Cardiac muscle cell (in vitro differentiated cells and primary cell): Measurements from ENCODE around the gene ADGRD1. TPM values are rescaled to one million over a fixed set of nuclear protein-coding genes. Genes with fewer than 3 reads are reported as not detected.
"Not testable (repeated sequence)": the region's sequence is repeated elsewhere in the genome, so short reads cannot be mapped to it uniquely, and the experiment has no call there.

Experiments
- DNase-seq, 2 donors: peaks; one replicate each; pipeline versions ENCODE4 v3.0.0 to v3.0.0-alpha.2; 2010 to 2017; ENCODE audit warnings: low read depth in 1 of 2, low spot score in 1 of 2
- H3K27ac ChIP-seq: fragments of 200-600 bp; sonication (generic); 2 replicates; pipeline ENCODE4 v1.5.1; 2016
- H3K27me3 ChIP-seq: fragments of 200-600 bp; sonication (generic); 2 replicates; pipeline ENCODE4 v1.6.0; 2016; ENCODE audit warnings: control low read depth
- H3K36me3 ChIP-seq: fragments of 200-600 bp; sonication (generic); 2 replicates; pipeline ENCODE4 v1.5.1; 2016; ENCODE audit warnings: control low read depth
- H3K4me1 ChIP-seq: fragments of 200-600 bp; sonication (generic); 2 replicates; pipeline ENCODE4 v1.8.1; 2017; ENCODE audit warnings: low read depth, mild to moderate bottlenecking, mixed run types
- H3K4me3 ChIP-seq: fragments of 200-600 bp; sonication (generic); 2 replicates; pipeline ENCODE4 v1.5.1; 2016; ENCODE audit warnings: mild to moderate bottlenecking
- H3K9me3 ChIP-seq: fragments of 200-600 bp; sonication (generic); 2 replicates; pipeline ENCODE4 v1.5.1; 2017; ENCODE audit warnings: low read depth, mild to moderate bottlenecking, control low read depth
- polyA plus RNA-seq: library from polyadenylated mRNA; unstranded; fragments of >200 nt; fragmentation: Nextera tagmentation; extraction: Ambion mirVana; gene quantifications from 2 replicates; pipeline ENCODE4 v1.2.1, GENCODE V29; 2016
- total RNA-seq: library from RNA; depleted of rRNA; stranded (reverse); fragments of >200 nt; gene quantifications from 2 replicates; pipeline ENCODE4 v1.2.3, GENCODE V29; 2016
- TF ChIP-seq, protein P1 (sequence below): IDR thresholded peaks from 2 replicates; pipeline ENCODE4 v1.5.1; 2012; ENCODE audit warnings: low read depth, mild to moderate bottlenecking, low read length

The ADGRD1 gene
- total and polyA plus RNA-seq, 2 experiments from 2014 or later: 66.6 to 74.0 TPM

- no peak for DNase-seq
- H3K4me3 ChIP-seq: no peak overlapping the region
- TF ChIP-seq, protein P1, sequence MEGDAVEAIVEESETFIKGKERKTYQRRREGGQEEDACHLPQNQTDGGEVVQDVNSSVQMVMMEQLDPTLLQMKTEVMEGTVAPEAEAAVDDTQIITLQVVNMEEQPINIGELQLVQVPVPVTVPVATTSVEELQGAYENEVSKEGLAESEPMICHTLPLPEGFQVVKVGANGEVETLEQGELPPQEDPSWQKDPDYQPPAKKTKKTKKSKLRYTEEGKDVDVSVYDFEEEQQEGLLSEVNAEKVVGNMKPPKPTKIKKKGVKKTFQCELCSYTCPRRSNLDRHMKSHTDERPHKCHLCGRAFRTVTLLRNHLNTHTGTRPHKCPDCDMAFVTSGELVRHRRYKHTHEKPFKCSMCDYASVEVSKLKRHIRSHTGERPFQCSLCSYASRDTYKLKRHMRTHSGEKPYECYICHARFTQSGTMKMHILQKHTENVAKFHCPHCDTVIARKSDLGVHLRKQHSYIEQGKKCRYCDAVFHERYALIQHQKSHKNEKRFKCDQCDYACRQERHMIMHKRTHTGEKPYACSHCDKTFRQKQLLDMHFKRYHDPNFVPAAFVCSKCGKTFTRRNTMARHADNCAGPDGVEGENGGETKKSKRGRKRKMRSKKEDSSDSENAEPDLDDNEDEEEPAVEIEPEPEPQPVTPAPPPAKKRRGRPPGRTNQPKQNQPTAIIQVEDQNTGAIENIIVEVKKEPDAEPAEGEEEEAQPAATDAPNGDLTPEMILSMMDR: no peak
- H3K9me3 ChIP-seq: no peaks in the 10 kb centered on the region
- no peaks in the 10 kb centered on the region for H3K27me3 ChIP-seq
- H3K36me3 ChIP-seq: peaks cover 44% of the 10 kb centered on the region
- H3K4me1 ChIP-seq: no peaks in the 10 kb centered on the region
- H3K27ac ChIP-seq: no peak overlapping the region
Observed at GRCh38 chr12:130992448-130992847, 38.7 kb downstream of the ADGRD1 start.

DNA sequence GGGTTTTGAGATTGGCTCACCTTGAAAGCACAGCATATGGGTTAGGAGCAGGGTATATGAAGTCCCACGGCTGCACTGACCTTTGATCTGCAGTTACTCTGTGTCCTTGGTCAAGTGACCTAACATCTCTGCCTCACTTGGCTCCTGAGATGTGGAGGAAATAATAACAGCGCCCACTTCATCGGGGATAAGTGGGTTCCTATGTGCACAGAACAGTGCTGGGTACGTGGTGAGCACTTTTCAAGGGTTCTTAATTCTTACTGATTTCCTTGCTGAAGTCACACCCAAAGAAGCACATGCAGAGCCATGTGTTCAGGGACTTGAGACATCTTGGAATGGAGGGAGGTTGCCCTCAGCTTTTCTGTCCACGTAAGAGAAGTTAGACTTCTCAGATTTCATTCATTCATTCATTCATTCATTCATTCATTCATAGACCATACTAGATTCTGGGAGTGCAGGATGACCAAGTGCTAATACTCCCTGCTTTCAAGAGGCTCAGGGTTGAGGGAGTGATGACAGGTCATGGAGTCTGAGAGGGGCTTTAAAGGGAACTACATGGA, 39.4 kb downstream of the ADGRD1 start:
- Histone ChIP-seq H3K9me3 (no peaks in the 10 kb centered on the region), H3K4me1 (no peaks in the 10 kb centered on the region), H3K27ac (no peak overlapping the region), H3K36me3 (peaks cover 38% of the 10 kb centered on the region), H3K4me3 (no peak overlapping the region), H3K27me3 (no peaks in the 10 kb centered on the region)
- no peak for DNase-seq
- TF ChIP-seq, protein P1: no peak

- Histone ChIP-seq H3K36me3 (peaks cover 38% of the 10 kb centered on the region), H3K4me3 (no peak overlapping the region), H3K9me3 (no peaks in the 10 kb centered on the region), H3K27ac (no peak overlapping the region), H3K27me3 (no peaks in the 10 kb centered on the region), H3K4me1 (no peaks in the 10 kb centered on the region)
- TF ChIP-seq, protein P1: no peak
- no peak for DNase-seq
Observed at GRCh38 chr12:130993759-130994670, 40.3 kb downstream of the ADGRD1 start.

DNA sequence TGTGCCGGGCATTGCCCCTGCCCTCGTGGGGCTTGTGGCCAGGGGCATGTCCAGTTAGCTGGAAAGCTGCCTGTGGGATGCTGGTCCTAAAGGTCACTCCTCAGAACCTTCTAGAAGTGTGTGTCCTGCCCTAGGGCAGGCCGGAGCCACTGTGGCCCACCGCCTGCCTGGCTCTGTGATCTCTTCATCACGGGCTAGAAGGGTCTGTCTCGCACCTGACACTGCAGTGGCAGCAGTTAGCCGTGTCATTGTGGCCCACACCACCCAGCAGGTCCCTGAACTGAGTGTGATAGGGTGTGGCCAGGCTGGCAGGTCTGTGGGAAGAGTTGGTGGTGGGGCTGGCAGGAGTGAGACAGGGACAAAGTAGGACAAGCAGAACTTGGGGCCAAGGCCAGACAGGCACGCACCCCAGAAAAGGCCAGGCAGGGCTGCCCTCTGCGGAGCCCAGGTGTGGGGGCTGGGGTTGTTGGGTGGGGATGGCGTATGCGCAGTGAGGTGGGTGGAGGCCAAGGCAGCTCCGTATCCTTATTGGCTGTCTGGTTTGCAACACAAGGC, 41.2 kb downstream of the ADGRD1 start:
- no peak overlapping the region for H3K4me3 ChIP-seq
- H3K4me1 ChIP-seq: no peaks in the 10 kb centered on the region
- DNase-seq: no peak
- no peaks in the 10 kb centered on the region for H3K9me3 ChIP-seq
- TF ChIP-seq, protein P1: no peak
- peaks cover 33% of the 10 kb centered on the region for H3K36me3 ChIP-seq
- no peak overlapping the region for H3K27ac ChIP-seq
- H3K27me3 ChIP-seq: no peaks in the 10 kb centered on the region

DNA sequence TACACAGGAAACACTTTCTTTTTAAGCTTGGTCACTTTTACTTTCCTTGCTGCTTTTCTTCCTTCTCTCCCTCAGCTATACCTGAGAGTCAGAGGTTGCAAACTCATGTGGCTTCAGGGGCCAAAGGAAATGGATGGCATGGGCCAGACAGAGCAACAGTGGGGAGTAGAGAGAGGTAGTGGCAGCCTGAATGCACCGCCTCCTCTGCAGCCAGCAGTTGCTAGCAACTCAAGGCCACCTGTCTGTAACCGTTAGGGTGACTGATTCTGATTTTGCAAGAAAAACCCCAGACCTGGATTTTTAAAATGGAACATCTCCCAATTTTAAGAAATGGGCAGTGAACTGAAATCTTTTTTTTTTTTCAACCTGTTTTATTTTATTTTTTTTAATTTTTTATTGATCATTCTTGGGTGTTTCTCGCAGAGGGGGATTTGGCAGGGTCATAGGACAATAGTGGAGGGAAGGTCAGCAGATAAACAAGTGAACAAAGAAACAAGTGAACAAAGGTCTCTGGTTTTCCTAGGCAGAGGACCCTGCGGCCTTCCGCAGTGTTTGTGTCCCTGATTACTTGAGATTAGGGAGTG, 41.8 kb downstream of the ADGRD1 start:
- H3K27me3 ChIP-seq, DNase-seq, H3K27ac ChIP-seq, H3K4me1 ChIP-seq, H3K4me3 ChIP-seq, H3K9me3 ChIP-seq: not testable (repeated sequence)
- peaks cover 30% of the 10 kb centered on the region for H3K36me3 ChIP-seq
